ENCODE measurements around the gene YWHAQ.
"Not testable (repeated sequence)": the region's sequence is repeated elsewhere in the genome, so short reads cannot be mapped to it uniquely, and the experiment has no call there.

DNA sequence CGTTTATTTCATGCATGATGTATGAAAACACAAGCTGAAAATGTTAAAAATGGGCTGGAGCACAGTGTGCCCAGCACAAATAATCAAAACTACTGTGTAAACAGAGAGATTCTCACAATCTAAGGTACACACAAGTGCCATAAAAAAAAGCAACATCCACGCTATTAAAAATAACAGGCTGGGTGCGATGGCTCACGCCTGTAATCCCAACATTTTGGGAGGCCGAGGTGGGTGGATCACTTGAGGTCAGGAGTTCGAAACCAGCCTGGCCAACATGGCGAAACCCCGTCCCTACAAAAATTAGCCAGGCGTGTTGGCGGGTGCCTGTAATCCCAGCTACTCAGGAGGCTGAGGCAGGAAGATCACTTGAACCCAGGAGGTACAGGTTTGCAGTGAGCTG lies 22.3 kb downstream of the YWHAQ start:
- TF ChIP-seq, protein P1, sequence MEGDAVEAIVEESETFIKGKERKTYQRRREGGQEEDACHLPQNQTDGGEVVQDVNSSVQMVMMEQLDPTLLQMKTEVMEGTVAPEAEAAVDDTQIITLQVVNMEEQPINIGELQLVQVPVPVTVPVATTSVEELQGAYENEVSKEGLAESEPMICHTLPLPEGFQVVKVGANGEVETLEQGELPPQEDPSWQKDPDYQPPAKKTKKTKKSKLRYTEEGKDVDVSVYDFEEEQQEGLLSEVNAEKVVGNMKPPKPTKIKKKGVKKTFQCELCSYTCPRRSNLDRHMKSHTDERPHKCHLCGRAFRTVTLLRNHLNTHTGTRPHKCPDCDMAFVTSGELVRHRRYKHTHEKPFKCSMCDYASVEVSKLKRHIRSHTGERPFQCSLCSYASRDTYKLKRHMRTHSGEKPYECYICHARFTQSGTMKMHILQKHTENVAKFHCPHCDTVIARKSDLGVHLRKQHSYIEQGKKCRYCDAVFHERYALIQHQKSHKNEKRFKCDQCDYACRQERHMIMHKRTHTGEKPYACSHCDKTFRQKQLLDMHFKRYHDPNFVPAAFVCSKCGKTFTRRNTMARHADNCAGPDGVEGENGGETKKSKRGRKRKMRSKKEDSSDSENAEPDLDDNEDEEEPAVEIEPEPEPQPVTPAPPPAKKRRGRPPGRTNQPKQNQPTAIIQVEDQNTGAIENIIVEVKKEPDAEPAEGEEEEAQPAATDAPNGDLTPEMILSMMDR (IDR thresholded peaks at IDR 0.05): not testable (repeated sequence)
- TF ChIP-seq POLR2A (IDR thresholded peaks at IDR 0.05); POLR2AphosphoS5 (IDR thresholded peaks at IDR 0.05; ENCODE audit: insufficient read depth in 1 of 2, low read depth in 1 of 2): not testable (repeated sequence)

Measured in vagina (tissue), 2 donors.